GM12874 (cell line): ENCODE measurements around the gene MEAK7.

Experiments
- CTCF ChIP-seq: IDR thresholded peaks from 2 replicates; pipeline ENCODE4 v1.5.1; 2011; ENCODE audit warnings: low read depth, mild to moderate bottlenecking, control low read depth, low read length, moderate library complexity; ENCODE audit not compliant: insufficient read depth

The MEAK7 gene

DNA sequence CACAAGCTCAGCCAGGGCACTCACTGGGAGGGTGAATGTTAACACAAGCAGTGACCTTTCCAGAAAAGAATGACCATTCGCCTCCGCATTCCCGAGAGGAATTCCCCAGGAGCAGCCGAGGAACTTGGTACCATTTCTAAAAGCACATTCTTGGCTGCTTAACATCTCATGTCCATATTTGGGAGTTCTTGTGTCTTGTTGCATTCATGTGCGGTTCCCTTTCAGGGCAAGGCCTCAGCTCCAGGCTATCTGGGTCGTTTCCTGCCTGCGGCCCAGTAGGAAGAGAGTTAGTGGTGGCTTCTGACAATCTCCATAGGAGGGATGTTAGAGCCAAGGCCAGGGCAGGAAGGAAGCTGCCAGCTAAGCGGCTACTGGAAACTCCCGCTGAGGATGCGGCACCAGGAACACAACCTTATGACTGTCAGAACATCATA lies 27.8 kb upstream of the MEAK7 start:
- TF ChIP-seq CTCF, result no peak

DNA sequence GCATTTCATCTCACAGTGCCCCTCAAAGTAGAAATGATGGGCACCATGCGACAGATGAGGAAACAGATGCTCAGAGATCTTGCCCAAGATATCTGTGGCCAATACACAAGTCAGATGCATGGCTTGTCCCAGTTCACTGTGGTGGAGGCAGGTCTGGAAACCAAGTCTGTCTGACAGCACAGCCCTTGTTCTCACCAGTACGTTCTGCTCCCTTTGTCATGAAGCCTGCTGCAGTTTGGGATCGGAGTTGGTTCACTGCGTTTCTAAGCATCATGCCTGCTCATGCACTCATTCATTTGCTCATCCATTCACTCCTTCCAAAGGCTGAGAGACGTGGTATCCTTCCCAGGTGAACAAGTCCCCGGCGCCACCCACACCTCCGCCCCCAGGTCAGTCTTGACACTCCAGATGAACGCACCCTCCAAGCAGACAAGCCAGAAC lies 27.2 kb upstream of the MEAK7 start:
- TF ChIP-seq CTCF, result no peak

DNA sequence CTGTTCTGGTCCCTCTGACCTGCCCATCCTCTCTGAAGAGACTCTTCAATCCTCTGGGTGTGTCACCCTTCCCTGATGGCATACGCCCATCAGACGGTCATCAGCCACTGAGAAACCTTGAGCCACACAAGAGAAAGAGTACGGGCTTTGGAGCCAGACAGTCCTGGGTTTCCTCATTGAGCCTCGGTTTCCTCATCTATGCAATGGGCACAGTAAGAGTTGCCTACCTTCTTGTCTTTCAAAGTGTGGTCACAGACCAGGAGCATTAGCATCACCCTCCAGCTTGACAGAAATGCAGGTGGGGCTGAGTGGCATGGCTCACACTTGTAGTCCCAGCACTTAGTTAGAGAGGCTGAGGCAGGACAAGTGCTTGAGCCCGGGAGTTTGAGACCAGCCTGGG lies 26.1 kb upstream of the MEAK7 start:
- TF ChIP-seq CTCF, result no peak

DNA sequence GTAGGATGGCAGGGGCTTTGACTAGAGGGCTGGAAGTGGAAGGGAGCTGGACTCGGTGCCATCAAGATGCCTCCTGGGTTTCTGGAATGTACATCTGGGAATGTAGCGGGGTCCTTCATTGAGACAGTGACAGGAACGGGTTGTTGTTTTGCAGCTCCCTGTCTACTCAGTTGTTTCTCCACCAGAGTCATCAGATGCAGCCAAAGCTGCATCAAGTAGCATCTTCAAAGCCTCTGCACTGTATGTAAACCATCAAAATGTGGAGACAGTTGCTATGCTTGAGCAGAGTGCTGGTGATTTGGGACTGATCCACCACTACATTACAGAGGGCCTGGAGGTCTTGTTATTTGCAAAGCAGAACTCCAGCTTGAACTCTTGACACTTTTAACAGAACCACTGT lies 25.1 kb upstream of the MEAK7 start:
- no peak for TF ChIP-seq CTCF

DNA sequence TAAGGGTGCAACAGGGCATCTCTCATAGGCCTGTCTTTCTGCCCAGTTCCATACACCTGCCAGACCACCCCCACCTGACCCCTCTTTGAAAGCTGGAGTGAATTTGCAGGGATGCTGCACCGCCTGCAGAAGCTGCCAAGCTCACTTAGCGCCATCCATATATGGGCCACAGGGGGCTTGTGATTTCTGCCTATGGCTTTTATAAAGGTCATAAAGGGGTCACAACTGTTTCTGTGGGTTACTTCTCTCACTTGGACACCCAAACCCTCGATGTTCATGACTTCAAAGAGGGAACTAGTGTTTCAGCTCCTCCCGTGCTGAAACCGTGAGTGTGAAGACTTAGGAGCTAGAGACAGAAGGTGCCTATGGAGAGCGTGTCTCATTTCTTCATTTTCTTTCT lies 23.9 kb upstream of the MEAK7 start:
- TF ChIP-seq CTCF, result no peak

DNA sequence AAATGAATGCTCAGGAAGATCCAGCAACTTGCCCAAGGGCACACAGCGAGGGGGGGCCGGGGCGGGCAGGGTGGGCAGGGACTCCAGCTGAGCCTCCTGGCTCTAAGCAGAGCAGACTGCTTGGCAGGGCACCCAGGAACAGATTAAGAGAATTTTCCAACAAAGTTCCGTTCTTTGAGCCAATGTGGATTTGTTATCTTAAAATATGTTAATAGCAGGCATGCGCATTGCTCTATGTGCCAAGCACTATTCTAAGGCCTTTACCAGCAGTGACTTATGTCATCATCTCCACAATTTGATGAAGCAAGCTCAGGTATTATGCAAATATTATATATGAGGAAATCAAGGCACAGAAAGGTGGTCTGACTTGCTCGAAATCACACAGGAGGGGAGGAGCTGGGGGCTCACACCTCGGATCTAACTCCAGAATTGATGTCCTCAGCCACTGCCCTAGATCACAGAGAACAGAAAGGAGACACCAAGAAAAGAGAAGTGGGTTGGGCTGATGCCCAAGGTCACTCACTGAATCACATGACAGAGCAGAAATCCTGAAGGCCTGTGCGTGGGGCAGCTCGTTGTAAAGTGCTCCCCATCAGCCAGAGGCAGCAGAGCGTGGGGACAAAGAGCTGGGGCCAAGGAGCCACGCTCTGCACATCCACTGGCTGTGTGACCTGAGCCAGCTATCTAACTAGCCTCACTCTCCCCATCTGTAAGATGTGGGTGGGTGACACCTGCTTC lies 23.2 kb upstream of the MEAK7 start:
- TF ChIP-seq CTCF, result no peak

DNA sequence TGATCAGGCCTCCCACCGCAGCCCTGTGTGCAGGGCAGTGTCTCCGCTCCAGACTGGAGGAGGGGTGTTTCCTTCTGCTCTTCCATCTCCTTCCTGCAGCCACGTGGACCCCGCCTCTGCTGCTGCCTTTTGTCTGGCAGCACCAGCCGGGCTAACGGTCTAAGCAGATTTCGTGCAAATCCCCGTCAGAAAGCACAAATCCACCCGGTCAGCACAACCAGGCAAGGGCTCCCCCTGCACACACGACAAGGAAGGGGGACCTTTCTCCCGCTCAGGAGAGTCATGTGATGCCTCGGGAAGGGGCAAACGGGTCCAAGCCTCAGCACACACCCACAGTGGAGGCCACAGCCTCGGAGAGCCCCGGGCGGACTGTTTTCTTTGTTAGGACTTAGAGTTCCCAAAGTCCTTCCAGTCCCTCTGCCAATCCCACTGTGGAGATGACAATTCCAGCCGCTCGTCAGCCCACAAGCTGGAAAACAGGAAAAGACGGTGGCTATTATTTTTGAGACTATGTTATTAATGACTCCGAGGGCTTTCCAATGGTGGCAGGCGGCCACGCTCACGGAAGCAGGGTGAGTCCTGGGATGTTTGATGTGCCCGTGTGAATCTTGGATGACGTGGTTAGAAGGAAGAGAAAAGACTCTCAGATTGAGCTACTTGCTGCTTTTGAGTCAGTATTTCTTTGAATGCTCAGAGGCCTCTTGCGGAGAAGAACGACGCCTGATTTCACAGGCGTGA lies 22.5 kb upstream of the MEAK7 start:
- no peak for TF ChIP-seq CTCF
